CMK (cell line): ENCODE results near the gene TMEM114.

ENCODE experiments used
- DNase-seq: peaks from one replicate; pipeline ENCODE4 v3.0.0-alpha.2; 2010; ENCODE audit warnings: low read depth

Gene TMEM114

GRCh38 chr16:8548166-8548565 is 42.1 kb downstream of the TMEM114 start:
- DNase-seq: no peak

GRCh38 chr16:8547762-8548161 is 42.5 kb downstream of the TMEM114 start:
- no peak for DNase-seq

- no peak for DNase-seq
Measured at GRCh38 chr16:8544406-8544805, 45.9 kb downstream of the TMEM114 start.

- DNase-seq: no peak
Measured at GRCh38 chr16:8543258-8543657, 47.1 kb downstream of the TMEM114 start.

GRCh38 chr16:8542393-8542792 is 47.9 kb downstream of the TMEM114 start:
- DNase-seq: no peak

- no peak for DNase-seq
Measured at GRCh38 chr16:8541868-8542267, 48.4 kb downstream of the TMEM114 start.

GRCh38 chr16:8537691-8538342 is 52.5 kb downstream of the TMEM114 start:
- no peak for DNase-seq

- no peak for DNase-seq
Measured at GRCh38 chr16:8533509-8533908, 56.8 kb downstream of the TMEM114 start.

GRCh38 chr16:8530752-8531384 is 59.4 kb downstream of the TMEM114 start:
- DNase-seq: no peak

GRCh38 chr16:8528471-8528870 is 61.8 kb downstream of the TMEM114 start:
- DNase-seq: no peak

GRCh38 chr16:8523932-8524331 is 66.4 kb downstream of the TMEM114 start:
- DNase-seq: no peak

GRCh38 chr16:8522757-8523156 is 67.6 kb downstream of the TMEM114 start:
- no peak for DNase-seq

- DNase-seq: no peak
Measured at GRCh38 chr16:8519643-8520042, 70.7 kb downstream of the TMEM114 start.
